HepG2 (cell line): ENCODE measurements around the gene GPATCH8. TPM values are rescaled to one million over a fixed set of nuclear protein-coding genes. Genes with fewer than 3 reads are reported as not detected.

Experiments
- BHLHE40 ChIP-seq: IDR thresholded peaks from 2 replicates; pipeline ENCODE4 v1.6.1; 2011; ENCODE audit warnings: low read length, improper control_type of control experiment
- FLYWCH1 ChIP-seq: sonication (generic); formaldehyde crosslinking; IDR thresholded peaks from 2 replicates; pipeline ENCODE4 v1.8.1; 2023; ENCODE audit warnings: mild to moderate bottlenecking, missing genetic modification reagents
- FOXK2 ChIP-seq: fragments of 450-650 bp; IDR thresholded peaks from 2 replicates; pipeline ENCODE4 v1.6.1; 2016
- GABPA ChIP-seq, 2 experiments: IDR thresholded peaks; 2 replicates each; pipeline ENCODE4 v1.6.1; 2011 to 2016; ENCODE audit warnings: low read depth in 2 of 2, low read length in 1 of 2, missing biosample characterization in 1 of 2, missing genetic modification characterization in 1 of 2
- GFI1 ChIP-seq: sonication (generic); formaldehyde crosslinking; IDR thresholded peaks from 2 replicates; pipeline ENCODE4 v1.5.0; 2020; ENCODE audit warnings: missing genetic modification reagents, mild to moderate bottlenecking, borderline replicate concordance
- HDAC1 ChIP-seq: sonication (generic); formaldehyde crosslinking; IDR thresholded peaks from 2 replicates; pipeline ENCODE4 v1.5.1; 2020; ENCODE audit warnings: mild to moderate bottlenecking, missing genetic modification reagents
- HMG20B ChIP-seq: conservative IDR thresholded peaks from 2 replicates; pipeline ENCODE4 v1.6.1; 2016; ENCODE audit warnings: missing genetic modification reagents, missing compliant biosample characterization
- HMGA1 ChIP-seq: sonication (generic); formaldehyde crosslinking; conservative IDR thresholded peaks from 2 replicates; pipeline ENCODE4 v1.4.0; 2020; ENCODE audit warnings: missing genetic modification reagents
- HNF4A ChIP-seq: sonication (generic); formaldehyde crosslinking; IDR thresholded peaks from 2 replicates; pipeline ENCODE4 v1.4.0; 2020; ENCODE audit warnings: missing genetic modification reagents
- MZF1 ChIP-seq: sonication (generic); formaldehyde crosslinking; IDR thresholded peaks from 2 replicates; pipeline ENCODE4 v1.8.1; 2023; ENCODE audit warnings: mild to moderate bottlenecking, missing genetic modification reagents, borderline replicate concordance
- SAP130 ChIP-seq: IDR thresholded peaks from 2 replicates; pipeline ENCODE4 v1.6.1; 2016; ENCODE audit warnings: low read depth
- SOX5 ChIP-seq: IDR thresholded peaks from 2 replicates; pipeline ENCODE4 v1.6.1; 2016; ENCODE audit warnings: borderline replicate concordance
- WIZ ChIP-seq: sonication (generic); formaldehyde crosslinking; IDR thresholded peaks from 2 replicates; pipeline ENCODE4 v1.5.1; 2020; ENCODE audit warnings: mild to moderate bottlenecking, missing genetic modification reagents
- ZNF101 ChIP-seq: sonication (generic); formaldehyde crosslinking; IDR thresholded peaks from 2 replicates; pipeline ENCODE4 v1.4.0; 2020; ENCODE audit warnings: mild to moderate bottlenecking, low read depth, missing genetic modification reagents, borderline replicate concordance
- ZNF256 ChIP-seq: sonication (generic); formaldehyde crosslinking; conservative IDR thresholded peaks from 2 replicates; pipeline ENCODE4 v1.4.0; 2020; ENCODE audit warnings: missing genetic modification reagents
- ZNF329 ChIP-seq: sonication (generic); formaldehyde crosslinking; IDR thresholded peaks from 2 replicates; pipeline ENCODE4 v1.9.0; 2021; ENCODE audit warnings: low read depth, mild to moderate bottlenecking, missing genetic modification reagents
- ZNF670 ChIP-seq: sonication (generic); formaldehyde crosslinking; IDR thresholded peaks from 2 replicates; pipeline ENCODE4 v1.8.0; 2022; ENCODE audit warnings: mild to moderate bottlenecking, missing genetic modification reagents, borderline replicate concordance
- polyA plus RNA-seq, 8 experiments: library from polyadenylated mRNA; depleted of rRNA in 3 of 8; stranded (reverse) in 7 of 8; unstranded in 1 of 8; fragments of >200 nt; fragmentation: Illumina TruSeq in 4 of 8; extraction: Trizol in 4 of 8; gene quantifications; 2 replicates each; pipeline versions ENCODE4 v1.2.1 to v1.2.3, GENCODE V29; 2011 to 2016; ENCODE audit warnings: low read depth in 4 of 8, missing spikeins in 1 of 8, mixed read lengths in 1 of 8; ENCODE audit not compliant: insufficient read depth in 1 of 8
- total RNA-seq, 5 experiments: library from RNA; depleted of rRNA; stranded (reverse); fragments of >200 nt; fragmentation: Illumina TruSeq; extraction: Trizol; gene quantifications; 2 replicates each; pipeline ENCODE4 v1.2.3, GENCODE V29; 2016; ENCODE audit warnings: low read depth in 1 of 5
- TF ChIP-seq, protein P1 (sequence below): sonication (generic); formaldehyde crosslinking; IDR thresholded peaks from 2 replicates; pipeline ENCODE4 v1.8.0; 2022; ENCODE audit warnings: mild to moderate bottlenecking, missing genetic modification reagents; ENCODE audit not compliant: insufficient replicate concordance
- TF ChIP-seq, protein P2 (sequence below): sonication (generic); formaldehyde crosslinking; conservative IDR thresholded peaks from 2 replicates; pipeline ENCODE4 v1.5.0; 2020; ENCODE audit warnings: missing genetic modification reagents
- TF ChIP-seq, protein P3 (sequence below), 2 experiments: sonication (generic) in 1 of 2; formaldehyde crosslinking in 1 of 2; IDR thresholded peaks; 2 replicates each; pipeline versions ENCODE4 v1.4.0 to v1.6.1; 2018 to 2020; ENCODE audit warnings: missing genetic modification reagents in 2 of 2, borderline replicate concordance in 1 of 2, low read depth in 1 of 2, mild to moderate bottlenecking in 1 of 2, missing biosample characterization in 1 of 2
- TF ChIP-seq, protein P4 (sequence below): sonication (generic); formaldehyde crosslinking; IDR thresholded peaks from 2 replicates; pipeline ENCODE4 v1.8.1; 2023; ENCODE audit warnings: missing genetic modification reagents, inconsistent platforms, borderline replicate concordance
- TF ChIP-seq, protein P5 (sequence below): sonication (generic); formaldehyde crosslinking; IDR thresholded peaks from 2 replicates; pipeline ENCODE4 v1.8.1; 2023; ENCODE audit warnings: mild to moderate bottlenecking, inconsistent platforms, moderate library complexity, missing genetic modification reagents, borderline replicate concordance

The GPATCH8 gene
- total and polyA plus RNA-seq, 2 of the 13 experiments (the other 11 are each of a cell fraction or from before 2014, with no cell fraction given), result 20.7 to 21.5 TPM

DNA sequence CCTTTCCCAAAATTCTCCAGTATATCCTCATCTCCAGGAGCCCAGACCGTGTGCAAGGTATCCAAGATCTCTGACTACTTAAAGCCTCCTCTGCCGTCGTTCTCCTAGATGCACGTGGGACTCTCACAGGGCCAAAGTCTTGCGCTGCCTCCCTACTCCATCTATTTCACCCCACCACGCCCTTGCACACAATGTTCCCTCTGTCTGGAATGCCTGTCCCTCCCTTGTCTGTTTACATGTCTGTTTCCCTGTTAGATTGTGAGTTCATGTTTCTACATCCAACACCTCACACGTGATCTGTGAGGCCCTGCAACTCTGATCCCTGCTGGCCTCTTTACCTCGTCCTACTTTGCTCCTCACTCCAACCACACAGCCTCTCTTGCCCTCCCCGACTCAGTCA, 49.2 kb upstream of the GPATCH8 start (continued):
- TF ChIP-seq, protein P1, sequence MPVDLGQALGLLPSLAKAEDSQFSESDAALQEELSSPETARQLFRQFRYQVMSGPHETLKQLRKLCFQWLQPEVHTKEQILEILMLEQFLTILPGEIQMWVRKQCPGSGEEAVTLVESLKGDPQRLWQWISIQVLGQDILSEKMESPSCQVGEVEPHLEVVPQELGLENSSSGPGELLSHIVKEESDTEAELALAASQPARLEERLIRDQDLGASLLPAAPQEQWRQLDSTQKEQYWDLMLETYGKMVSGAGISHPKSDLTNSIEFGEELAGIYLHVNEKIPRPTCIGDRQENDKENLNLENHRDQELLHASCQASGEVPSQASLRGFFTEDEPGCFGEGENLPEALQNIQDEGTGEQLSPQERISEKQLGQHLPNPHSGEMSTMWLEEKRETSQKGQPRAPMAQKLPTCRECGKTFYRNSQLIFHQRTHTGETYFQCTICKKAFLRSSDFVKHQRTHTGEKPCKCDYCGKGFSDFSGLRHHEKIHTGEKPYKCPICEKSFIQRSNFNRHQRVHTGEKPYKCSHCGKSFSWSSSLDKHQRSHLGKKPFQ (CRISPR knock-in tag), result no peak
- TF ChIP-seq ZNF329 (CRISPR knock-in tag), result no peak
- 0 out of 2 replicates have a peak, but pooled peaks have one; percentile 4 for TF ChIP-seq HNF4A
- TF ChIP-seq WIZ (CRISPR knock-in tag), result no peak
- no peak for TF ChIP-seq GFI1
- TF ChIP-seq BHLHE40, result peak; percentile 79
- no peak for TF ChIP-seq SAP130
- TF ChIP-seq HMG20B (CRISPR knock-in tag), result no peak
- TF ChIP-seq MZF1 (CRISPR knock-in tag), result no peak
- no peak for TF ChIP-seq ZNF670
- no peak for TF ChIP-seq ZNF256 (CRISPR knock-in tag)
- TF ChIP-seq ZNF101 (CRISPR knock-in tag), result no peak
- no peak for TF ChIP-seq HMGA1 (CRISPR knock-in tag)
- TF ChIP-seq FLYWCH1 (CRISPR knock-in tag), result no peak
- peak; percentile 25; the same call in 1 of the 2 replicates for TF ChIP-seq FOXK2
- TF ChIP-seq, protein P2, sequence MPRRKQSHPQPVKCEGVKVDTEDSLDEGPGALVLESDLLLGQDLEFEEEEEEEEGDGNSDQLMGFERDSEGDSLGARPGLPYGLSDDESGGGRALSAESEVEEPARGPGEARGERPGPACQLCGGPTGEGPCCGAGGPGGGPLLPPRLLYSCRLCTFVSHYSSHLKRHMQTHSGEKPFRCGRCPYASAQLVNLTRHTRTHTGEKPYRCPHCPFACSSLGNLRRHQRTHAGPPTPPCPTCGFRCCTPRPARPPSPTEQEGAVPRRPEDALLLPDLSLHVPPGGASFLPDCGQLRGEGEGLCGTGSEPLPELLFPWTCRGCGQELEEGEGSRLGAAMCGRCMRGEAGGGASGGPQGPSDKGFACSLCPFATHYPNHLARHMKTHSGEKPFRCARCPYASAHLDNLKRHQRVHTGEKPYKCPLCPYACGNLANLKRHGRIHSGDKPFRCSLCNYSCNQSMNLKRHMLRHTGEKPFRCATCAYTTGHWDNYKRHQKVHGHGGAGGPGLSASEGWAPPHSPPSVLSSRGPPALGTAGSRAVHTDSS, result no peak
- TF ChIP-seq GABPA (IDR thresholded peaks at IDR 0.05; ENCODE audit: low read depth, low read length), result no peak
- TF ChIP-seq GABPA (CRISPR knock-in tag; IDR thresholded peaks at IDR 0.05; ENCODE audit: low read depth), result no peak
- peak; percentile 44; the same call in 1 of the 2 replicates for TF ChIP-seq SOX5 (CRISPR knock-in tag)
- TF ChIP-seq HDAC1 (CRISPR knock-in tag), result no peak
- TF ChIP-seq, protein P3, sequence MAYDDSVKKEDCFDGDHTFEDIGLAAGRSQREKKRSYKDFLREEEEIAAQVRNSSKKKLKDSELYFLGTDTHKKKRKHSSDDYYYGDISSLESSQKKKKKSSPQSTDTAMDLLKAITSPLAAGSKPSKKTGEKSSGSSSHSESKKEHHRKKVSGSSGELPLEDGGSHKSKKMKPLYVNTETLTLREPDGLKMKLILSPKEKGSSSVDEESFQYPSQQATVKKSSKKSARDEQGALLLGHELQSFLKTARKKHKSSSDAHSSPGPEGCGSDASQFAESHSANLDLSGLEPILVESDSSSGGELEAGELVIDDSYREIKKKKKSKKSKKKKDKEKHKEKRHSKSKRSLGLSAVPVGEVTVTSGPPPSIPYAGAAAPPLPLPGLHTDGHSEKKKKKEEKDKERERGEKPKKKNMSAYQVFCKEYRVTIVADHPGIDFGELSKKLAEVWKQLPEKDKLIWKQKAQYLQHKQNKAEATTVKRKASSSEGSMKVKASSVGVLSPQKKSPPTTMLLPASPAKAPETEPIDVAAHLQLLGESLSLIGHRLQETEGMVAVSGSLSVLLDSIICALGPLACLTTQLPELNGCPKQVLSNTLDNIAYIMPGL (CRISPR knock-in tag; IDR thresholded peaks at IDR 0.05; ENCODE audit: borderline replicate concordance in 1 of 2, low read depth in 1 of 2), result no peak
- TF ChIP-seq, protein P4, sequence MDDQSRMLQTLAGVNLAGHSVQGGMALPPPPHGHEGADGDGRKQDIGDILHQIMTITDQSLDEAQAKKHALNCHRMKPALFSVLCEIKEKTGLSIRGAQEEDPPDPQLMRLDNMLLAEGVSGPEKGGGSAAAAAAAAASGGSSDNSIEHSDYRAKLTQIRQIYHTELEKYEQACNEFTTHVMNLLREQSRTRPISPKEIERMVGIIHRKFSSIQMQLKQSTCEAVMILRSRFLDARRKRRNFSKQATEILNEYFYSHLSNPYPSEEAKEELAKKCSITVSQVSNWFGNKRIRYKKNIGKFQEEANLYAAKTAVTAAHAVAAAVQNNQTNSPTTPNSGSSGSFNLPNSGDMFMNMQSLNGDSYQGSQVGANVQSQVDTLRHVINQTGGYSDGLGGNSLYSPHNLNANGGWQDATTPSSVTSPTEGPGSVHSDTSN, result no peak
- TF ChIP-seq, protein P5, sequence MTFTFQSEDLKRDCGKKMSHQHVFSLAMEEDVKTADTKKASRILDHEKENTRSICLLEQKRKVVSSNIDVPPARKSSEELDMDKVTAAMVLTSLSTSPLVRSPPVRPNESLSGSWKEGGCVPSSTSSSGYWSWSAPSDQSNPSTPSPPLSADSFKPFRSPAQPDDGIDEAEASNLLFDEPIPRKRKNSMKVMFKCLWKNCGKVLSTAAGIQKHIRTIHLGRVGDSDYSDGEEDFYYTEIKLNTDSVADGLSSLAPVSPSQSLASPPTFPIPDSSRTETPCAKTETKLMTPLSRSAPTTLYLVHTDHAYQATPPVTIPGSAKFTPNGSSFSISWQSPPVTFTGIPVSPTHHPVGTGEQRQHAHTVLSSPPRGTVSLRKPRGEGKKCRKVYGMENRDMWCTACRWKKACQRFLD (CRISPR knock-in tag), result no peak
